ENCODE results near the gene GRK5.

The GRK5 gene

GRCh38 chr10:119398996-119399395 is 191.6 kb downstream of the GRK5 start:
- no peak for DNase-seq (ENCODE audit: low spot score)
- CTCF ChIA-PET, result interaction anchor here (0.7 to 1.0 kb wide), 2 partner anchors 46 to 192 kb away, joined by 3 read pairs; partner anchors contain the start of gene GRK5
- POLR2A ChIA-PET (ENCODE audit: low non-redundant PET), result no interaction called here
- H3K27ac ChIP-seq, result no peak overlapping the region
- no peak for TF ChIP-seq CTCF (conservative IDR thresholded peaks at IDR 0.05; ENCODE audit: low read depth)

DNA sequence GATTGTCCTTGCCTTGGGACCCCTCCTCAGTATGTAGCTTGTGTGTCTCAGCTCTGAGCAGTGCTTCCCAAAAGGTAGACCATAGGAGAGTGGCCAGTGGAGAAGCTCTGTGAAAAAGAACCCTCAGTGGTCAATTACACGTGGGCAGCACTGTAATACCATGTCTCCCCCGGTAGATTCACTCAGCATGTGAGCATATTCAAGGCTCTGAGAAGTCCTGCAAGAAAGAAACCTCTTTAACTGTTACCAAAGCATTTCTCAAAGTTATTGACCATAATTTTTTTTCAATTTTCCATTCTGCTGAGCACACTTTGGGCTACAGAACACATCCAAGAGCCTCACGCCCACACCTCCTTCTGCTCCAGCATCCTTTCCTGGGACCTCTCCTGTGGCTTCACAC is 192.1 kb downstream of the GRK5 start:
- ChIA-PET CTCF (no interaction called here), POLR2A (ENCODE audit: low non-redundant PET) (no interaction called here)
- no peak for TF ChIP-seq CTCF (conservative IDR thresholded peaks at IDR 0.05; ENCODE audit: low read depth)
- DNase-seq (ENCODE audit: low spot score), result no peak
- H3K27ac ChIP-seq, result no peak overlapping the region

DNA sequence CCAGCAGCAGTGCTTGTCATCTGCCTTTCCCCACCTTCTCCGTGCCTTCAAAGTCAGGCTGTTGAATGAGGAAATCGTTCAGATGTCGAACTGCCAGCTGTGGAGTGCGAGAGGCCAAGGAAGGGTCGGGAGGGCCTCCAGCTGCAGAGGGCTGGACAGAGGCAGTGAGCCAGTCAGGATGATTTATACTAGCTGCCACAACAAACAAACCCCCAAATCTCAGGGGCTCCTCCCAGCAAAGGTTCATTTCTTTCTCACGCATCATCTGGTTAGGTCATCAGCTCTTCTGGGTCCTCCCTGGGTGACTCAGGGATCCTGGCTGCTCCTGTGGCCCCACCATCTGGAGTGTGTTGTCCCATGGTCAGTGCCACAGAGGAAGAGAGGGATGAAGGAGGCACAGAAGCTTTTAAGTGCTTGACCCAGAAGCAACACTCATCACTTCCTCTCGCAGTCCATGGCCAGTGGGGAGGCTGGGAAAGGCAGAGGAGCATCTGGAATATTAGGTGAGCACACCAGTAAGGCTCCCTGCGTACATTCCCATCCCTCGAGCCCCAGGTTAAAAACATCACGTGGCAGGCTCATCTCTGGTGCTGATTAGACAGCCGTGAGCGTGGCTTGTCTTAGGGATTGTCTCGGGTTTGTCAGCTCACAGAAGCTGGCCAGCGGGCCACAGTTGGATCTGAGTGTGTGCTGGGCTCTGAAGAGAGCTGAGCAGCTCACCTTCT is 194.5 kb downstream of the GRK5 start:
- CTCF ChIA-PET, result interaction anchor here (0.8 to 1.2 kb wide), 2 partner anchors 43 to 202 kb away, joined by 3 read pairs; no protein-coding TSS in a partner anchor
- DNase-seq (ENCODE audit: low spot score), result peak; percentile 85
- 0 out of 2 replicates have a peak overlapping the region, but pooled peaks have one; percentile 1 for H3K27ac ChIP-seq
- TF ChIP-seq CTCF (conservative IDR thresholded peaks at IDR 0.05; ENCODE audit: low read depth), result no peak
- POLR2A ChIA-PET (ENCODE audit: low non-redundant PET), result no interaction called here

DNA sequence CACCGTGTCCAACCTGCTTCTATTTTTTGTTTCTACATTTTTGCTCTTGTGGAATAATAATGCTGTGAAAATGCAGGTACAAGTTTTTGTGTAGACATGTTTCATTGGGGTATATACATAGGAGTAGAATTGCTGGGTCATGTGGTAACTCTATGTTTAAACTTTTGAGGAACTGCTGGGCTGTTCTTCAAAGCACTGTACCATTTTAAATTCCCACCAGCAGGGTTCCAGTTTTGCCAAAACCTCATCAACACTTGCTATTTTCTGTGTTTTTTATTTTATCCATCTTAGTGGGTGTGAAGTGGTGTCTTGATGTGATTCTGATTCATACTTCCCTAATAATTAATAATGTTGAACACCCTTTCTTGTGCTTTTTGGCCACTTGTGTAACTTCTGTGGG is 196.6 kb downstream of the GRK5 start:
- TF ChIP-seq CTCF (conservative IDR thresholded peaks at IDR 0.05; ENCODE audit: low read depth), result no peak
- no peak for DNase-seq (ENCODE audit: low spot score)
- H3K27ac ChIP-seq, result no peak overlapping the region
- ChIA-PET POLR2A (ENCODE audit: low non-redundant PET) (no interaction called here), CTCF (no interaction called here)

DNA sequence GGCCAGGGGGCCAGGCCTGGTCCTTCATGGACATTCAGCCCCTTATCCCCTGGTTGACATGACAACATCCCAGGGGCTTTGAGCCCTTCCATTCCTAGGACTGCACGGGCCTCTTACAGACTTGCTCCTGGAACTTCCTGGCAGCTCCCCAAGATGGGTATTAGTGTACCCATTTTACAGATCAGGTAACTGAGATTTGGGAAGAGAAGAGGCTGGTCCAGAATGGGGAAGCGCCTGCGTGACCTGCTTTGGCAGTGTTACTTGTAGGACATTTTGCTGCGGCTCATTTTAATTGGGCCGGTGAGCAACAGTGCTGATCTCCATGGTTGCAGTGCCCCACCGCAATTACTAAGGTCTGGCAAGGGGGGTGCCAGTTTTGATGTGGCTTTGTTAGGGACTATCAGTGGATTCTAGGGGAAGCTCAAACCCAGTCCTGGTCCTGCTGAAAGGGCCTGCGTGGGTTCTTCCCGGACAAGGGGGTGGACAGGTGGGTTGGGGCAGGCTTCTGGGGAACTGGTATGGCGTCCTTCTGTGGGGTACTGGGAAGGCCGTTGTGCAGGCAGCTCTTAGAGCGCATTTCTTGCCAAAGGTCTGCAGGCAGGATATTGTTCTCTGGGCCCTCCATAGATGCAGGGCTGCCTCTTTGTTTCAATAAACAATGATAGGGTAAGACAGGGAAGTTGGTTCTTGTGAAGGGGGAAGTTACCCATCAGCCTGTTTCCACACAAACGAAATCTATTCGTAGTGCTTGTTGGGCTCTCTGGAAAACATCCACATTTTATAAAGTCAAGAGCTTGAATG is 197.5 kb downstream of the GRK5 start:
- CTCF ChIA-PET, result no interaction called here
- TF ChIP-seq CTCF (conservative IDR thresholded peaks at IDR 0.05; ENCODE audit: low read depth), result no peak
- no peak overlapping the region for H3K27ac ChIP-seq
- POLR2A ChIA-PET (ENCODE audit: low non-redundant PET), result no interaction called here
- DNase-seq (ENCODE audit: low spot score), result no peak

GRCh38 chr10:119405520-119405807 is 198.1 kb downstream of the GRK5 start:
- no peak for TF ChIP-seq CTCF (conservative IDR thresholded peaks at IDR 0.05; ENCODE audit: low read depth)
- ChIA-PET POLR2A (ENCODE audit: low non-redundant PET) (no interaction called here), CTCF (interaction anchor here (2.4 kb wide), 1 partner anchor 196 kb away, joined by 8 read pairs; no protein-coding TSS in a partner anchor)
- H3K27ac ChIP-seq, result no peak overlapping the region
- DNase-seq (ENCODE audit: low spot score), result no peak
